Vagina (tissue), 2 donors: ENCODE results near the gene DYNC1I1.

Experiments used
- POLR2A ChIP-seq, 2 donors: fragments of 450-650 bp; IDR thresholded peaks; one replicate each; pipeline ENCODE4 v1.6.1; 2017; ENCODE audit warnings: antibody characterized with exemption in 2 of 2, mild to moderate bottlenecking in 2 of 2, moderate library complexity in 2 of 2
- TF ChIP-seq, protein P1 (sequence below), 3 experiments: fragments of 450-650 bp in 2 of 3; fragments of 200-600 bp in 1 of 3; sonication (generic) in 1 of 3; IDR thresholded peaks; one replicate each; pipeline ENCODE4 v1.5.1; 2017 to 2019; ENCODE audit warnings: antibody characterized with exemption in 3 of 3, mild to moderate bottlenecking in 2 of 3, moderate library complexity in 2 of 3

- TF ChIP-seq, protein P1, sequence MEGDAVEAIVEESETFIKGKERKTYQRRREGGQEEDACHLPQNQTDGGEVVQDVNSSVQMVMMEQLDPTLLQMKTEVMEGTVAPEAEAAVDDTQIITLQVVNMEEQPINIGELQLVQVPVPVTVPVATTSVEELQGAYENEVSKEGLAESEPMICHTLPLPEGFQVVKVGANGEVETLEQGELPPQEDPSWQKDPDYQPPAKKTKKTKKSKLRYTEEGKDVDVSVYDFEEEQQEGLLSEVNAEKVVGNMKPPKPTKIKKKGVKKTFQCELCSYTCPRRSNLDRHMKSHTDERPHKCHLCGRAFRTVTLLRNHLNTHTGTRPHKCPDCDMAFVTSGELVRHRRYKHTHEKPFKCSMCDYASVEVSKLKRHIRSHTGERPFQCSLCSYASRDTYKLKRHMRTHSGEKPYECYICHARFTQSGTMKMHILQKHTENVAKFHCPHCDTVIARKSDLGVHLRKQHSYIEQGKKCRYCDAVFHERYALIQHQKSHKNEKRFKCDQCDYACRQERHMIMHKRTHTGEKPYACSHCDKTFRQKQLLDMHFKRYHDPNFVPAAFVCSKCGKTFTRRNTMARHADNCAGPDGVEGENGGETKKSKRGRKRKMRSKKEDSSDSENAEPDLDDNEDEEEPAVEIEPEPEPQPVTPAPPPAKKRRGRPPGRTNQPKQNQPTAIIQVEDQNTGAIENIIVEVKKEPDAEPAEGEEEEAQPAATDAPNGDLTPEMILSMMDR (IDR thresholded peaks at IDR 0.05), result no peak
- no peak for TF ChIP-seq POLR2A (IDR thresholded peaks at IDR 0.05)
These were observed 152.9 kb downstream of the DYNC1I1 start for GRCh38 chr7:95925236-95925635.
